Measurements from ENCODE around the gene TSPAN11.
A peak's percentile ranks its signal among the peaks of the same experiment; 100 is the strongest.

TSPAN11 gene

DNA sequence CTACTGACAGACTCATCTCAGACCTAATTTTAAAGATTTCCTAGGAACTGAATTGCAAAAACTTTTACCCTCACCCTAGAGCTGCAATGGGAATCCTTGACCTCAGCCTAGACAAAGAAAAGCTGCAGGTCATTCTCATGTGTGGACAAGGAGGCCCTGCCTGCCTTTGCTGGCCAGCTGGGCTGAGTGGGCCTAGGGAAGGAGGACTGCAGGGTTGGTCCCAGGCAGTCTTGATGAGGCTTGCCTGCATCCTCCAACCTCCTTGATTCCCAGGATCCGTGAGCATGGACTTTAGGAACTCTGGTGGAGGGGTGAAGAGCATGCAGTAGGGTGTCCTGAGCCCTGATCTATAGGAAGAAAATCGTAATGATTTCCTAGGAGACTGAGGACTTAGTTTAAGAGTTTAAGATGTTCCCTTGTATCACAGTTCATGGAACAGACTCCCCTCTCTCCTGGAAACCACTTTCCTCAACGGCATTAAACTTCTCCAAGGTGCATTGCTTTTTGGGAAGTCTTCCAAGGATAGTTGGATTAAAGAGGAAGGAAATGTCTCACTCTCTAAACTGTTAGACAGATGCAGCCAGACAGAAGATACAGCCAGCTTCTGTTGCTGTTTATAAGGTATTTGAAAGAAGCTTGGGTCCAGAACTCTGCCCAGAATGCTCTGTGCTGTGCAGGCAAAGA lies 91.7 kb downstream of the TSPAN11 start:
- H3K4me1 ChIP-seq: no peaks in the 10 kb centered on the region
- H3K36me3 ChIP-seq: no peaks in the 10 kb centered on the region
- no peak overlapping the region for H3K27ac ChIP-seq
- H3K4me3 ChIP-seq: no peak overlapping the region
- peak in 1 of 2 donors; percentile 27 for DNase-seq
- TF ChIP-seq, protein P1, sequence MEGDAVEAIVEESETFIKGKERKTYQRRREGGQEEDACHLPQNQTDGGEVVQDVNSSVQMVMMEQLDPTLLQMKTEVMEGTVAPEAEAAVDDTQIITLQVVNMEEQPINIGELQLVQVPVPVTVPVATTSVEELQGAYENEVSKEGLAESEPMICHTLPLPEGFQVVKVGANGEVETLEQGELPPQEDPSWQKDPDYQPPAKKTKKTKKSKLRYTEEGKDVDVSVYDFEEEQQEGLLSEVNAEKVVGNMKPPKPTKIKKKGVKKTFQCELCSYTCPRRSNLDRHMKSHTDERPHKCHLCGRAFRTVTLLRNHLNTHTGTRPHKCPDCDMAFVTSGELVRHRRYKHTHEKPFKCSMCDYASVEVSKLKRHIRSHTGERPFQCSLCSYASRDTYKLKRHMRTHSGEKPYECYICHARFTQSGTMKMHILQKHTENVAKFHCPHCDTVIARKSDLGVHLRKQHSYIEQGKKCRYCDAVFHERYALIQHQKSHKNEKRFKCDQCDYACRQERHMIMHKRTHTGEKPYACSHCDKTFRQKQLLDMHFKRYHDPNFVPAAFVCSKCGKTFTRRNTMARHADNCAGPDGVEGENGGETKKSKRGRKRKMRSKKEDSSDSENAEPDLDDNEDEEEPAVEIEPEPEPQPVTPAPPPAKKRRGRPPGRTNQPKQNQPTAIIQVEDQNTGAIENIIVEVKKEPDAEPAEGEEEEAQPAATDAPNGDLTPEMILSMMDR (IDR thresholded peaks at IDR 0.05): no peak
- intact Hi-C loops (cut with DNase I; ENCODE audit: low total_unique reads): no loop called here
- H3K27me3 ChIP-seq: no peaks in the 10 kb centered on the region
- no peaks in the 10 kb centered on the region for H3K9me3 ChIP-seq

DNA sequence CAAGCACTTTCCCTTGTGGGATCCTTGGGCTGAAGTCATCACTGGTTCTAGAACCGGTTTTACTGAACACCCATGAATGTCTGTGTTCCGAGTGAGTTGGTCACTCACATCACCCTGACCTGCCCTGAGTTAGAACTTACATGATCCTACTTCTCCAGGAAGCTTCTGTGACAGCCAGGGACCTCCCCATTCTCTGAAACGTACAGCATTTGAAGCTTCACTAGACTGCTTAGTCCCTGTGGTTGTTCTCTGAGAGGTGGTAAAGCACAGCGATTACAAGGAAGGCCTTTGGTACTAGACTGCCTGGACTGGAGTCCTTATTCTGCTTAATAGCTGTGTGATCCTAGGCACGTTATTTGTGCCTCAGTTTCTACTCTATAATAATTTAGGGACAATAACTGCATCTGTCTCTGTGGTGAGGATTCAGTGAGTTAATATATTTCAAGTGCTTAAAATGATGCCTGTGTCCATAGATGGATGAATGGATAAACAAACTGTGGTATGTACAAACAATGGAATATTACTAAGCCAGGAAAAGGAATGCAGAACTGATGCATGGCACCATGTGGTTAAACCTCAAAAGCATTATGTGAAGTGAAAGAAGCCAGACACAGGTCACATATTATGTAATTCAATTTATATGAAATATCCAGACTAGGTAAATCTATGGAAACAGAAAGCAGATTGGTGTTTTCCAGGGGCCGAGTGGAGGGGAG lies 92.4 kb downstream of the TSPAN11 start:
- Histone ChIP-seq H3K27me3 (no peaks in the 10 kb centered on the region), H3K4me3 (no peak overlapping the region), H3K27ac (no peak overlapping the region), H3K9me3 (no peaks in the 10 kb centered on the region), H3K36me3 (no peaks in the 10 kb centered on the region), H3K4me1 (no peaks in the 10 kb centered on the region)
- intact Hi-C loops (cut with DNase I; ENCODE audit: low total_unique reads): no loop called here
- no peak for DNase-seq
- TF ChIP-seq, protein P1 (IDR thresholded peaks at IDR 0.05): no peak

- TF ChIP-seq, protein P1 (IDR thresholded peaks at IDR 0.05): no peak
- no peaks in the 10 kb centered on the region for H3K36me3 ChIP-seq
- no peak overlapping the region for H3K4me3 ChIP-seq
- H3K4me1 ChIP-seq: no peaks in the 10 kb centered on the region
- DNase-seq: no peak
- intact Hi-C loops (cut with DNase I; ENCODE audit: low total_unique reads): no loop called here
- H3K27me3 ChIP-seq: no peaks in the 10 kb centered on the region
- H3K9me3 ChIP-seq: no peaks in the 10 kb centered on the region
- no peak overlapping the region for H3K27ac ChIP-seq
These were observed 93.0 kb downstream of the TSPAN11 start for GRCh38 chr12:31019561-31019960.

DNA sequence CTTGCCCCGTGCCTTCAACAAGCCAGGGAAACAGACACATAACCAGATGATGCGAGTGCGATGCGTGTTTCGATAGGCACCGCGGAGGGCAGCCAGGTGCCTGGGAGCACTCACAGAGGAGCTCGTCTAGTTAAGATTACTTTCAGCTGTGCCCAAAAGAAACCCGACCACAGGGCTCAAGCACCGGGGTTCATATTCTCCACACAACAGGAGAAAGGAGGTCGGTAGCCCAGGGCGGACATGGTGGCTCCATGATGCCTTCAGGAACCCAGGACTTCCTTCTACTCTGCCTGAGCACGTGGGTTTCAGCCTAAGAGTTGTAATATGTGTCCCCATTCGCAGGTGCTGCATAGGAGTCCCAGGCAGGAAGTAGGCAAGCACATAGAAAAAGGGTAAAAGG lies 93.4 kb downstream of the TSPAN11 start:
- Histone ChIP-seq H3K9me3 (no peaks in the 10 kb centered on the region), H3K27ac (no peak overlapping the region), H3K4me3 (no peak overlapping the region), H3K36me3 (no peaks in the 10 kb centered on the region), H3K27me3 (no peaks in the 10 kb centered on the region), H3K4me1 (no peaks in the 10 kb centered on the region)
- TF ChIP-seq, protein P1 (IDR thresholded peaks at IDR 0.05): no peak
- no peak for DNase-seq
- intact Hi-C loops (cut with DNase I; ENCODE audit: low total_unique reads): no loop called here

DNA sequence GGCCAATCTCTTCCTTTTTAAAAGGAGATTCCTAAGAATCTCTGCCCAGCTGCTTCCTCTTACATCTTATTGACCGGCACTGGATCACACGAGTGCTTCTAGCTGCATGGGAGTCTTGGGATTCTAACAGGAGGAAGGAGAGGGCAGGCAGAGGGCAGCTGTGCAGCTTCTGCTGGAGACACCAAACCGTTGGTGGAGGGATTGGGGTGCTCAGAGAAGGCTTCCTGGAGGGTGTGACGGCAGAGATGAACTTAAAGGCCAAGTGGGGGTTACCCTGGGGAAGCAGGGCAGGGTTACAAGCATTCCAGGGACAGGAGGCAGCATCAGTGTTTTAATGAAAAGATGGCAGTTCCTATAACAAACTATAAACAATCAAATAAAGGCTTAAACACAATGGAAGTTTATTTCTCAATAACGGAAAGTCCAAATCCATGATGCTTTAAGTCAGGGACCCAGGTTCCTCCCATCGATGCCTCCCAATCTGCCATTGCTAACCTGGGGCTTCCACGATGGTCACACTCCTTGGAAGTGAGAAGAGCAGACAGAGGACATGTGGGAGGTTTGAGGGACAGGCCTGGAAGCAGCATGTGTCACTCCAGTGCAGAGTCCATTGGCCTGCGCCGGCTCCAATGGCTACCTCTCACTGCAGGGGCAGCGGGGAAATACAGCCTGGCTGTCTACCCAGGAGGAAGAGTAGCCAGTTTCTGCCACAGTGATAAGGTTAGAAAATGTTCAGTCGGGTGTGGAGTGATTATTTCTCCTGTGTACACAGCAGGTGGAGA lies 94.0 kb downstream of the TSPAN11 start:
- intact Hi-C loops (cut with DNase I; ENCODE audit: low total_unique reads): no loop called here
- H3K4me1 ChIP-seq: no peaks in the 10 kb centered on the region
- no peaks in the 10 kb centered on the region for H3K36me3 ChIP-seq
- no peak overlapping the region for H3K4me3 ChIP-seq
- no peaks in the 10 kb centered on the region for H3K27me3 ChIP-seq
- no peak overlapping the region for H3K27ac ChIP-seq
- TF ChIP-seq, protein P1 (IDR thresholded peaks at IDR 0.05): no peak
- no peaks in the 10 kb centered on the region for H3K9me3 ChIP-seq
- no peak for DNase-seq
